SKM-1 (cell line): ENCODE data around the gene MYL7.
"Not testable (repeated sequence)": the region's sequence is repeated elsewhere in the genome, so short reads cannot be mapped to it uniquely, and the experiment has no call there.

Experiments
- DNase-seq: peaks from one replicate; lab custom pipeline; 2025; ENCODE audit not compliant: unreplicated experiment; lab: John Stamatoyannopoulos, UW

Gene MYL7

GRCh38 chr7:44172352-44172751 is 31.2 kb upstream of the MYL7 start:
- no peak for DNase-seq

GRCh38 chr7:44171901-44172300 is 30.8 kb upstream of the MYL7 start:
- DNase-seq, result not testable (repeated sequence)

GRCh38 chr7:44167920-44168319 is 26.8 kb upstream of the MYL7 start:
- no peak for DNase-seq

GRCh38 chr7:44163591-44163990 is 22.5 kb upstream of the MYL7 start:
- no peak for DNase-seq

- DNase-seq, result no peak
Measured at GRCh38 chr7:44162785-44163395, 21.8 kb upstream of the MYL7 start.

- DNase-seq, result no peak
Measured at GRCh38 chr7:44162179-44162578, 21.0 kb upstream of the MYL7 start.

- no peak for DNase-seq
Measured at GRCh38 chr7:44161371-44161770, 20.2 kb upstream of the MYL7 start.

- no peak for DNase-seq
Measured at GRCh38 chr7:44159824-44160630, 18.9 kb upstream of the MYL7 start.

- no peak for DNase-seq
Measured at GRCh38 chr7:44158873-44159631, 17.9 kb upstream of the MYL7 start.

GRCh38 chr7:44158096-44158872 is 17.2 kb upstream of the MYL7 start:
- DNase-seq, result no peak

- no peak for DNase-seq
Measured at GRCh38 chr7:44157116-44158080, 16.3 kb upstream of the MYL7 start.

- no peak for DNase-seq
Measured at GRCh38 chr7:44156453-44157010, 15.4 kb upstream of the MYL7 start.

GRCh38 chr7:44155191-44156185 is 14.4 kb upstream of the MYL7 start:
- no peak for DNase-seq

- DNase-seq, result no peak
Measured at GRCh38 chr7:44154703-44155102, 13.6 kb upstream of the MYL7 start.

- DNase-seq, result no peak
Measured at GRCh38 chr7:44153948-44154335, 12.8 kb upstream of the MYL7 start.

- no peak for DNase-seq
Measured at GRCh38 chr7:44152971-44153947, 12.1 kb upstream of the MYL7 start.

GRCh38 chr7:44151956-44152355 is 10.8 kb upstream of the MYL7 start:
- no peak for DNase-seq
